Measurements from ENCODE around the gene PSTPIP2.

PSTPIP2 gene

GRCh38 chr18:45980229-45980628 is 91.8 kb downstream of the PSTPIP2 start:
- Histone ChIP-seq H3K27ac (peak overlapping the region; percentile 81), H3K9me3 (no peaks in the 10 kb centered on the region)
- TF ChIP-seq CTCF (IDR thresholded peaks at IDR 0.05): no peak

DNA sequence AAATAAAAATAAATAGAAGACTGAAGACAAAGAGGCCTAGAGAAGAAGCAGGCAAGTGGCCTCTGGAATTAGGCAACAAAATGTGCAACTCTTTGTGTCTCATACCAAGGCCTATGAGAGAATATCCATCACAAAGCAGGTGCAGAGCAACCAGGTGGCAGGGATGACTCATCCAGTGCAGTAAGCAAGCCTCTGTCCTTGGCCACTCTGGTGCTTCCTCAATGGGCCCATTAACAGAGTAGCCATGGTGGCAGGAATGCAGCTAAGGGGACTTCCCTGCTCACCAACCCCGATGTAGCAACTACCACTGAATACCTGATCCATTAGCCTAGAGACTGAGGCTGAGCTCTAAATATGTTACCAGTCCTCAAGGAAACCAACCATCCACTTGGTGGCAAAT is 94.0 kb downstream of the PSTPIP2 start:
- H3K4me1 ChIP-seq (ENCODE audit: control insufficient read depth in 1 of 2, insufficient read depth in 1 of 2, low read depth in 1 of 2, low read length in 1 of 2): peaks cover 92 to 96% of the 10 kb centered on the region in 2 experiments
- H3K4me3 ChIP-seq (ENCODE audit: low read depth in 1 of 2, low read length in 1 of 2): peak overlapping the region in 1 of 2 experiments; percentile 5
- no peaks in the 10 kb centered on the region for H3K27me3 ChIP-seq
- H3K27ac ChIP-seq: peak overlapping the region; percentile 75
- H3K9me3 ChIP-seq: no peaks in the 10 kb centered on the region
- TF ChIP-seq CTCF (IDR thresholded peaks at IDR 0.05): no peak
- H3K36me3 ChIP-seq: no peaks in the 10 kb centered on the region

More at GRCh38 chr18:45980229-45980628, 91.8 kb downstream of the PSTPIP2 start:
- H3K4me1 ChIP-seq (ENCODE audit: control insufficient read depth in 1 of 2, insufficient read depth in 1 of 2, low read depth in 1 of 2, low read length in 1 of 2): peaks cover 97 to 98% of the 10 kb centered on the region in 2 experiments
- H3K36me3 ChIP-seq: no peaks in the 10 kb centered on the region
- no peaks in the 10 kb centered on the region for H3K27me3 ChIP-seq
- H3K4me3 ChIP-seq (ENCODE audit: low read depth in 1 of 2, low read length in 1 of 2): no peak overlapping the region

DNA sequence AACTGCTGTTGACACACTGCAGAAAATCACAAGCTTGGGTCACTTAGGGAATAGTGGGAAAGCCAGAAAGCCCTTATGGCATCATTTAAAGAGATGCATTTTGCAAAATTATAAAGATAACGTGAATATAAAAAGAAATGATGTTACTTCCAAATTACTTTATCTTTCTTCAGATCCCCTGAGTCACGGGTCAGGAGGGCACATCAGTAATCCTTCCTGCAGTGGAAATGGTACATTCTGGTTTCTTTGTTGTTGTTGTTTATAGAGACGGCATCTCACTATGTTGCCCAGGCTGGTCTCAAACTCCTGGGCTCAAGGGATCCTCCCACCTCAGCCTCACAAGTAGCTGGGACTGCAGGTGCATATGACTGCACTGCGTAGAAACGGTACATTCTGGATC is 95.1 kb downstream of the PSTPIP2 start:
- H3K4me3 ChIP-seq (ENCODE audit: low read depth in 1 of 2, low read length in 1 of 2): no peak overlapping the region
- H3K27ac ChIP-seq: peak overlapping the region; percentile 75
- no peaks in the 10 kb centered on the region for H3K27me3 ChIP-seq
- H3K4me1 ChIP-seq (ENCODE audit: control insufficient read depth in 1 of 2, insufficient read depth in 1 of 2, low read depth in 1 of 2, low read length in 1 of 2): peaks cover 81 to 85% of the 10 kb centered on the region in 2 experiments
- no peak for TF ChIP-seq CTCF (IDR thresholded peaks at IDR 0.05)
- H3K9me3 ChIP-seq: no peaks in the 10 kb centered on the region
- H3K36me3 ChIP-seq: no peaks in the 10 kb centered on the region

DNA sequence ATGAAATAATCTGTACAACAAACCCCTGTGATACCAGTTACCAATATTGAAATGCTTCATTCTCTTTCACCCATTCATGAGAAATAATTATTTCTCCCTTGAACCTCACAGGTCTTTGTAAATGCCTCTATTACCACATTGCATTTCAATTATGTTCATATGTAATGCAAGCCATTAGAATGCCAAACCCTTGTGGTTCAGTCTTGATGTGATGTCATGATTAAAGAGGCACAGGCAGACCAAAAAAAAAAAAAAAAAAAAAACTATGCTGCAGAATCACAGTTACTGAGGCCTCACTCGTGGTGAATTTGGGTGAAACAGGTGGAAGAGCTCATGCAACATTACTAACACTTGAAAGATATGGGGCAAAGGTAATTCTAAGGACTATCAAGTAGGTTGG is 95.5 kb downstream of the PSTPIP2 start:
- Histone ChIP-seq H3K4me1 (ENCODE audit: control insufficient read depth in 1 of 2, insufficient read depth in 1 of 2, low read depth in 1 of 2, low read length in 1 of 2) (peaks cover 77 to 81% of the 10 kb centered on the region in 2 experiments), H3K27ac (peak overlapping the region; percentile 75), H3K4me3 (ENCODE audit: low read depth in 1 of 2, low read length in 1 of 2) (no peak overlapping the region), H3K9me3 (no peaks in the 10 kb centered on the region), H3K27me3 (no peaks in the 10 kb centered on the region), H3K36me3 (no peaks in the 10 kb centered on the region)
- TF ChIP-seq CTCF (IDR thresholded peaks at IDR 0.05): no peak

GRCh38 chr18:45974088-45974536 is 97.9 kb downstream of the PSTPIP2 start:
- Histone ChIP-seq H3K27ac (peak overlapping the region; percentile 80), H3K4me1 (ENCODE audit: control insufficient read depth in 1 of 2, insufficient read depth in 1 of 2, low read depth in 1 of 2, low read length in 1 of 2) (peaks cover 54 to 58% of the 10 kb centered on the region in 2 experiments), H3K36me3 (no peaks in the 10 kb centered on the region), H3K4me3 (ENCODE audit: low read depth in 1 of 2, low read length in 1 of 2) (peak overlapping the region in 1 of 2 experiments; percentile 7), H3K9me3 (no peaks in the 10 kb centered on the region), H3K27me3 (no peaks in the 10 kb centered on the region)
- peak; percentile 84 for TF ChIP-seq CTCF (IDR thresholded peaks at IDR 0.05)

Data from neutrophil (primary cell).